ENCODE measurements around the gene ITGB7.

The ITGB7 gene

GRCh38 chr12:53235742-53236442 lies 28.8 kb upstream of the ITGB7 start:
- DNase-seq (ENCODE audit: extremely low read depth, low read depth): no peak
- no peak overlapping the region for H3K4me3 ChIP-seq (replicated peaks; ENCODE audit: low read depth, low read length)
- no peak for TF ChIP-seq CTCF (IDR thresholded peaks at IDR 0.05; ENCODE audit: low read depth, low read length, missing control alignments)

- no peak for TF ChIP-seq CTCF (IDR thresholded peaks at IDR 0.05; ENCODE audit: low read depth, low read length, missing control alignments)
- no peak for DNase-seq (ENCODE audit: extremely low read depth, low read depth)
Observed at GRCh38 chr12:53235164-53235563, 28.1 kb upstream of the ITGB7 start.

GRCh38 chr12:53234271-53234914 lies 27.3 kb upstream of the ITGB7 start:
- TF ChIP-seq CTCF (IDR thresholded peaks at IDR 0.05; ENCODE audit: low read depth, low read length, missing control alignments): no peak
- H3K4me3 ChIP-seq (replicated peaks; ENCODE audit: low read depth, low read length): no peak overlapping the region
- DNase-seq (ENCODE audit: extremely low read depth, low read depth): no peak

More at GRCh38 chr12:53235164-53235563, 28.1 kb upstream of the ITGB7 start:
- no peak overlapping the region for H3K4me3 ChIP-seq (replicated peaks; ENCODE audit: low read depth, low read length)

GRCh38 chr12:53233671-53234121 lies 26.6 kb upstream of the ITGB7 start:
- H3K4me3 ChIP-seq (replicated peaks; ENCODE audit: low read depth, low read length): no peak overlapping the region
- no peak for DNase-seq (ENCODE audit: extremely low read depth, low read depth)
- peak; percentile 10 for TF ChIP-seq CTCF (IDR thresholded peaks at IDR 0.05; ENCODE audit: low read depth, low read length, missing control alignments)

GRCh38 chr12:53232646-53233461 lies 25.8 kb upstream of the ITGB7 start:
- H3K4me3 ChIP-seq (replicated peaks; ENCODE audit: low read depth, low read length): peak overlapping the region; percentile 42
- no peak for TF ChIP-seq CTCF (IDR thresholded peaks at IDR 0.05; ENCODE audit: low read depth, low read length, missing control alignments)
- DNase-seq (ENCODE audit: extremely low read depth, low read depth): no peak

- peak within 1 kb of the TSS; percentile 62 for H3K4me3 ChIP-seq (replicated peaks; ENCODE audit: low read depth, low read length)
- TF ChIP-seq CTCF (IDR thresholded peaks at IDR 0.05; ENCODE audit: low read depth, low read length, missing control alignments): no peak
- no peak for DNase-seq (ENCODE audit: extremely low read depth, low read depth)
Observed at GRCh38 chr12:53231921-53232645, 25.0 kb upstream of the ITGB7 start, which contains the start of gene RARG. RARG (minus strand) TSS chr12:53232209; CDS start chr12:53227545, 4,664 bp downstream.

Data from HFF-Myc (cell line).